ENCODE measurements around the gene GRIN2A.

The GRIN2A gene

DNA sequence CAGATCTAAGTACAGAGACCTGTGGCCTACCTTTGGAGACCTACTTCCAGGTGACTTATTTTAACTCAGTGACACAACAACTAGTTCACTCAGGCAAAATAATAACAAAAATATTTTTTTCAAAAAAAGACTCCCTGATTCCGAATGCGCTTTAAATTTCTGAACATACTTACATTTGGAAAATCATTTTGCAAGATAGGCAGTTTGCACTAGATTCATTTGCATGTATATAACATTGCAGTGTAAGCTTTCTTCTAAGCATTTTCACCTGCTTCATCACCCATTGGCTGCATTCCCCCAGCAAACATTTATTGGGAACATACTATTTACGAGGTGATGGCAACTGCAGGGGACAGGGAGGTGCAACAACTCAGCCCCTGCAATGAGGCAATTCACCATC, 166.8 kb downstream of the GRIN2A start:
- DNase-seq (ENCODE audit: low read depth), result no peak
- H3K4me3 ChIP-seq (ENCODE audit: control insufficient read depth, low read depth, low read length), result no peak overlapping the region
- TF ChIP-seq, protein P1, sequence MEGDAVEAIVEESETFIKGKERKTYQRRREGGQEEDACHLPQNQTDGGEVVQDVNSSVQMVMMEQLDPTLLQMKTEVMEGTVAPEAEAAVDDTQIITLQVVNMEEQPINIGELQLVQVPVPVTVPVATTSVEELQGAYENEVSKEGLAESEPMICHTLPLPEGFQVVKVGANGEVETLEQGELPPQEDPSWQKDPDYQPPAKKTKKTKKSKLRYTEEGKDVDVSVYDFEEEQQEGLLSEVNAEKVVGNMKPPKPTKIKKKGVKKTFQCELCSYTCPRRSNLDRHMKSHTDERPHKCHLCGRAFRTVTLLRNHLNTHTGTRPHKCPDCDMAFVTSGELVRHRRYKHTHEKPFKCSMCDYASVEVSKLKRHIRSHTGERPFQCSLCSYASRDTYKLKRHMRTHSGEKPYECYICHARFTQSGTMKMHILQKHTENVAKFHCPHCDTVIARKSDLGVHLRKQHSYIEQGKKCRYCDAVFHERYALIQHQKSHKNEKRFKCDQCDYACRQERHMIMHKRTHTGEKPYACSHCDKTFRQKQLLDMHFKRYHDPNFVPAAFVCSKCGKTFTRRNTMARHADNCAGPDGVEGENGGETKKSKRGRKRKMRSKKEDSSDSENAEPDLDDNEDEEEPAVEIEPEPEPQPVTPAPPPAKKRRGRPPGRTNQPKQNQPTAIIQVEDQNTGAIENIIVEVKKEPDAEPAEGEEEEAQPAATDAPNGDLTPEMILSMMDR (conservative IDR thresholded peaks at IDR 0.05; ENCODE audit: control insufficient read depth, insufficient read depth, low read depth, low read length), result no peak

DNA sequence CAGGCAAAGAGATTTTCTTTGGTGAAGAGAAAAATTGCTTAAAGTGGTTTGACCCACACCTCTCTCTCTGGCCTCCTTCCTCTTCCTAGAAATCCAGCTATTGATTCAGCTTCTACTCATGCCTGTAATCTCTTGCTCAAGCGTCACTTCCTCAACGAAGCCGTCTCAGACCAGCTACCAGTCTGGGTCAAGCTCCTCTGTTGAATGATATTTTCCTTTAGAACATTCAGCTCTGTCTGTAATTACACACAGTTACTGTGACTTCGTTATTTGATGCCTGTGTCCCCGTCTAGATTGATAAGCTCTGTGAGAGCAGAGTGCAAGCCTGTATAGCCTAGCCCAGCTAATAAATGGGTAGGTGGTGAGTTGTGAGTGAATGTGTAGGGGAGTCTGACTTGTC, 168.5 kb downstream of the GRIN2A start:
- no peak overlapping the region for H3K4me3 ChIP-seq (ENCODE audit: control insufficient read depth, low read depth, low read length)
- TF ChIP-seq, protein P1 (conservative IDR thresholded peaks at IDR 0.05; ENCODE audit: control insufficient read depth, insufficient read depth, low read depth, low read length), result no peak
- DNase-seq (ENCODE audit: low read depth), result no peak

DNA sequence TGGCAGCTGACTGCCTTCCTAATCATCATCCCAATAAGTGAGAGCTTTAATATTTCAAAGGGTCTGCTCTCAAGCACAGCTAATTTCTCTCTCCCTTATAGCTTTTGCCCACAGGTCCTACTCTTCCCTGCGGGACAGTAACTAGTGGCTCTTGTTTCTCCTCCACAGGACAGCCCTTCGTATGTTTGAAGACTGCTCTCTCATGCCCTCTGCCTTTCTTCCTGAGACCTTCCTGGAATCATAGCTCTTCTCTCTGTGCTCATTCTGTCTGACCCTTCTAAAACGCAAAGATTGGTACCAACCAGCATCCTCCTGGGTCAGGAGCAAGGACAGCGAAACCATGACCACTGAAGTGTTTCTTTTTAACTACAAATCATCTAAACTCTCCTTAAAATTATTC, 168.9 kb downstream of the GRIN2A start:
- TF ChIP-seq, protein P1 (conservative IDR thresholded peaks at IDR 0.05; ENCODE audit: control insufficient read depth, insufficient read depth, low read depth, low read length), result no peak
- H3K4me3 ChIP-seq (ENCODE audit: control insufficient read depth, low read depth, low read length), result no peak overlapping the region
- no peak for DNase-seq (ENCODE audit: low read depth)

GRCh38 chr16:10009684-10010083, 172.5 kb downstream of the GRIN2A start:
- TF ChIP-seq, protein P1 (conservative IDR thresholded peaks at IDR 0.05; ENCODE audit: control insufficient read depth, insufficient read depth, low read depth, low read length), result no peak
- DNase-seq (ENCODE audit: low read depth), result no peak

GRCh38 chr16:10003486-10003885, 178.7 kb downstream of the GRIN2A start:
- DNase-seq (ENCODE audit: low read depth), result peak; percentile 18
- TF ChIP-seq, protein P1 (conservative IDR thresholded peaks at IDR 0.05; ENCODE audit: control insufficient read depth, insufficient read depth, low read depth, low read length), result no peak
- no peak overlapping the region for H3K4me3 ChIP-seq (ENCODE audit: control insufficient read depth, low read depth, low read length)

More at GRCh38 chr16:10009684-10010083, 172.5 kb downstream of the GRIN2A start:
- no peak overlapping the region for H3K4me3 ChIP-seq (ENCODE audit: control insufficient read depth, low read depth, low read length)

- TF ChIP-seq, protein P1 (conservative IDR thresholded peaks at IDR 0.05; ENCODE audit: control insufficient read depth, insufficient read depth, low read depth, low read length), result no peak
- DNase-seq (ENCODE audit: low read depth), result no peak
- no peak overlapping the region for H3K4me3 ChIP-seq (ENCODE audit: control insufficient read depth, low read depth, low read length)
Observed at GRCh38 chr16:10001258-10001775, 180.9 kb downstream of the GRIN2A start.

GRCh38 chr16:9996221-9996620, 186.0 kb downstream of the GRIN2A start:
- no peak for DNase-seq (ENCODE audit: low read depth)
- H3K4me3 ChIP-seq (ENCODE audit: control insufficient read depth, low read depth, low read length), result no peak overlapping the region
- TF ChIP-seq, protein P1 (conservative IDR thresholded peaks at IDR 0.05; ENCODE audit: control insufficient read depth, insufficient read depth, low read depth, low read length), result no peak

Measured in fibroblast of mammary gland (primary cell).